Mesendoderm (in vitro differentiated cells): Measurements from ENCODE around the gene UPK1B.
"Not testable (repeated sequence)": the region's sequence is repeated elsewhere in the genome, so short reads cannot be mapped to it uniquely, and the experiment has no call there.

Experiments used
- DNase-seq: peaks from one replicate; pipeline ENCODE4 v3.0.0; 2013
- H2AK5ac ChIP-seq: 2 replicates; pipeline ENCODE4 v1.6.1; 2013; ENCODE audit warnings: low read length, inconsistent platforms
- H2BK120ac ChIP-seq: 2 replicates; pipeline ENCODE4 v1.6.1; 2013; ENCODE audit warnings: low read depth, mild to moderate bottlenecking, low read length, moderate library complexity, mixed read lengths
- H2BK15ac ChIP-seq: replicated peaks from 2 replicates; pipeline ENCODE4 v1.6.1; 2013; ENCODE audit warnings: low read depth, mild to moderate bottlenecking, moderate library complexity
- H2BK5ac ChIP-seq: 2 replicates; pipeline ENCODE4 v1.6.1; 2013; ENCODE audit warnings: low read length, inconsistent platforms
- H3K18ac ChIP-seq: 2 replicates; pipeline ENCODE4 v1.6.1; 2013; ENCODE audit warnings: mild to moderate bottlenecking, low read length, mixed read lengths
- H3K23ac ChIP-seq: one replicate; pipeline ENCODE4 v1.6.1; 2013; ENCODE audit warnings: low read length
- H3K27ac ChIP-seq: 2 replicates; pipeline ENCODE4 v1.5.1; 2013; ENCODE audit warnings: low read depth, mild to moderate bottlenecking, inconsistent platforms, low read length, moderate library complexity
- H3K27me3 ChIP-seq: 2 replicates; pipeline ENCODE4 v1.6.1; 2013; ENCODE audit warnings: low read length, control low read depth, mild to moderate bottlenecking, inconsistent platforms; ENCODE audit not compliant: insufficient read depth, poor library complexity
- H3K36me3 ChIP-seq: 2 replicates; pipeline ENCODE4 v1.6.1; 2013; ENCODE audit warnings: low read length, inconsistent platforms; ENCODE audit not compliant: control insufficient read depth, insufficient read depth
- H3K4ac ChIP-seq: one replicate; pipeline ENCODE4 v1.6.1; 2013; ENCODE audit warnings: low read depth, mild to moderate bottlenecking, low read length, moderate library complexity
- H3K4me1 ChIP-seq: 2 replicates; pipeline ENCODE4 v1.6.1; 2013; ENCODE audit warnings: low read depth, low read length, inconsistent platforms; ENCODE audit not compliant: control insufficient read depth
- H3K4me2 ChIP-seq: 2 replicates; pipeline ENCODE4 v1.6.1; 2013; ENCODE audit warnings: low read length
- H3K4me3 ChIP-seq: 2 replicates; pipeline ENCODE4 v1.5.1; 2013; ENCODE audit warnings: mild to moderate bottlenecking, low read length
- H3K56ac ChIP-seq: one replicate; pipeline ENCODE4 v1.6.1; 2013; ENCODE audit warnings: low read length
- H3K79me1 ChIP-seq: 2 replicates; pipeline ENCODE4 v1.6.1; 2013; ENCODE audit warnings: low read length, inconsistent platforms
- H3K79me2 ChIP-seq: 2 replicates; pipeline ENCODE4 v1.6.1; 2013; ENCODE audit warnings: mild to moderate bottlenecking, low read length; ENCODE audit not compliant: control insufficient read depth, insufficient read depth
- H3K9ac ChIP-seq: 2 replicates; pipeline ENCODE4 v1.6.1; 2013; ENCODE audit warnings: low read length, inconsistent platforms
- H4K5ac ChIP-seq: one replicate; pipeline ENCODE4 v1.6.1; 2013; ENCODE audit warnings: low read length
- H4K8ac ChIP-seq: one replicate; pipeline ENCODE4 v1.6.1; 2013; ENCODE audit warnings: low read depth, mild to moderate bottlenecking, control low read depth, low read length, moderate library complexity
- WGBS: extraction: QIAGEN DNeasy Blood & Tissue Kit; methylation state at CpG from one replicate; pipeline ENCODE4 v1.1.7; 2013; ENCODE audit warnings: low lambda C conversion rate, missing lambda C conversion rate; ENCODE audit not compliant: insufficient coverage; ENCODE audit errors: extremely low coverage; 5-methylcytosine and 5-hydroxymethylcytosine counted together

The UPK1B gene

DNA sequence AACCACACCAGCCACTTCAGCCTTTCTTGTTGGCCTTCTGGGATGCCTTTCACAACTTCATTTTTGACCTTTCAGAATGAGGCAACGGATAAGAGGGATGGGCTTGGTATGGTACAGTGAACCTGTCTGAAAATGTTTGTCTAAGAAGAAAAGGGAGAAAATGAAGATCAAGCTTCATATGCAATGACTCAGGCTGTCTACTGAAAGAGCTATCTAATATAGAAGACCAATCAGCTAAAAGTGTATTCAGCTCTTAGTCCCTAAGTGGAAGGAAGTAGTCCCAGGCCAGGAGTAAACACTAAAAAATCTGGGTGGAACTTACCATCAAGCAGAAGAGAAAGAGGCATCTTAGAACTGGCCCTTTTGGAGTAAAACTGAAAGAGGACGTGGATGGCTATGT lies 12.2 kb upstream of the UPK1B start:
- no peak overlapping the region for H4K8ac ChIP-seq
- no peak overlapping the region for H3K4me3 ChIP-seq
- no peak overlapping the region for H2AK5ac ChIP-seq
- no peak overlapping the region for H3K4ac ChIP-seq
- DNase-seq, result no peak
- H3K79me1 ChIP-seq, result no peaks in the 10 kb centered on the region
- H2BK15ac ChIP-seq, result no peak overlapping the region
- no peaks in the 10 kb centered on the region for H3K79me2 ChIP-seq
- no peak overlapping the region for H3K23ac ChIP-seq
- no peaks in the 10 kb centered on the region for H3K27me3 ChIP-seq
- H4K5ac ChIP-seq, result no peak overlapping the region
- no peak overlapping the region for H3K18ac ChIP-seq
- no peaks in the 10 kb centered on the region for H3K36me3 ChIP-seq
- H3K9ac ChIP-seq, result no peak overlapping the region
- WGBS, result no CpG with 5 or more reads among the region's 2 CpGs
- no peak overlapping the region for H3K4me2 ChIP-seq
- H3K4me1 ChIP-seq, result no peaks in the 10 kb centered on the region
- no peak overlapping the region for H2BK120ac ChIP-seq
- H3K56ac ChIP-seq, result no peak overlapping the region
- no peak overlapping the region for H2BK5ac ChIP-seq
- no peak overlapping the region for H3K27ac ChIP-seq

DNA sequence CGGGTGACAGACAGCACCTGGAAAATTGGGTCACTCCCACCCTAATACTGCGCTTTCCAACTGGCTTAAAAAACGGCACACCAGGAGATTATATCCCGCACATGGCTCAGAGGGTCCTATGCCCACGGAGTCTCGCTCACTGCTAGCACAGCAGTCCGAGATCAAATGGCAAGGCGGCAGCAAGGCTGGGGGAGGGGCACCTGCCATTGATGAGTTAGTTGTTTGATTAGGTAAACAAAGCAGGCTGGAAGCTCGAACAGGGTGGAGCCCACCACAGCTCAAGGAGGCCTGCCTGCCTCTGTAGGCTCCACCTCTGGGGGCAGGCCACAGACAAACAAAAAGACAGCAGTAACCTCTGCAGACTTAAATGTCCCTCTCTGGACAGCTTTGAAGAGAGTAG lies 8.7 kb upstream of the UPK1B start:
- not testable (repeated sequence) for H4K8ac ChIP-seq, H2BK5ac ChIP-seq, H3K9ac ChIP-seq, H3K56ac ChIP-seq, H3K4ac ChIP-seq, H3K18ac ChIP-seq, H2AK5ac ChIP-seq, H3K4me1 ChIP-seq, H3K27me3 ChIP-seq, H3K79me2 ChIP-seq, H3K4me2 ChIP-seq, H4K5ac ChIP-seq, DNase-seq, H3K23ac ChIP-seq, H3K79me1 ChIP-seq, H3K36me3 ChIP-seq, H2BK15ac ChIP-seq, H2BK120ac ChIP-seq, H3K4me3 ChIP-seq, H3K27ac ChIP-seq
- no CpG with 5 or more reads among the region's 9 CpGs for WGBS

DNA sequence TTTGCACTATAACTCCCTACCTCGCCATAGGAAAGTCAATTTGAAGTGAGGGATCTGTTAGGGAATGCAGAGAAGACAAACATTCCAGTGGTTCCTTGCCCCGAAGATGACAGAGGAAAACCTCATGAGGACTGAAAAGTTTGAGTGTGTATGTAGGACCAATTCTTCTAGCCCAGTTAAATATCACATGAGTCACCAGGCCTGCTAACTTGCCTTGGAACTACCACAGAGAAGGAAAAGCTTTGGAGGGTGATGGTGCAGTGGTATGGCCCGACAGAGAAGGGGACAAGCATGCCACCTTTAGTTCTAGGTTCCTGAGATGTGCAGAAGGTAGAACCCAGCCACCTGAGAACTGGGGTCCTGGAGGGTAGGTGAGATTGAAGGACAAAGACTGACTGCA lies 2.6 kb upstream of the UPK1B start:
- no CpG with 5 or more reads among the region's 3 CpGs for WGBS

DNA sequence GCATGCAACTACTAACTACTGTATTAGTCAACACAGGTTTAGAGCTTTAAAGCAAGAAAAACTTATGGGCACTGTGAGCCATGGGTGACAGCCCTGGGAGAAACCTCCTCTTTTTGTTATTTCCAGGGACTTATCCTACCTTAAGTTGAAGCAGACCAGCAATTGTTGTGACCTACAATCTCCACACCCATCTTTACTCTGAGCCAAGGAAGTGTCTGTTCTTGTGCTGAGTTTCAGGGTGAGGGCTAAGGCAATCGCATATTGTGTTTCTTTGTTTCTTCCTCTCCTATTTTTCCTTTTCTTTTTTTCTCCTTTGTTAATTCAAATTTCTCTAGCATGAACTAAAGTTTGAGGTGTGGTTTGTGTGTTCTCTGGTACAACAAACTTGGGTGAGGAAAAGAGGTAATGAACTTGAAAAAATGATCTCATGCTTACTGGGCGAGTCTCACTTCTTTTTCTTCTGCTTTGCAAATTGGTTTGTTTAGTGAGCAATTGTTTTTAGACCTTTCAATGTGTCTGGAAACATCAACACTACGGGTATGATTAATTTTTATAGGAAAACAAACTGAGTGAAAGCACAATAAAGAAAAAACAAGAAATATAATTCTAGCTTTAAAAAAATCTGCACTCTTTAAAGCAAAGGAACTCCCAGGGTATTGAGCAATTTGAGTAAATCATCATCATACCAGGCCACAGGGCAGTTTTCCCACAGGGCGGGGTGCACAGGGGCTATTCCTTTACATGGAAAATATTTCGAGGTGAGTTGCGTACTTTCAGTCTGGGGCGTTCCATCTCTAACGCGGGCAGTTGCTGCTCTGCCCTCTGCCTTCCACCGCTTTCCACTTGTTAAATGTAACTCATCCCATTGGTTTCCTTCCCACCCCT lies 2.7 kb downstream of the UPK1B start:
- no peak overlapping the region for H3K4me3 ChIP-seq
- WGBS, result no CpG with 5 or more reads among the region's 10 CpGs
- H3K27me3 ChIP-seq, result no peaks in the 10 kb centered on the region
- no peak overlapping the region for H4K5ac ChIP-seq
- no peak overlapping the region for H2BK5ac ChIP-seq
- H3K79me2 ChIP-seq, result no peaks in the 10 kb centered on the region
- no peaks in the 10 kb centered on the region for H3K79me1 ChIP-seq
- H3K18ac ChIP-seq, result no peak overlapping the region
- no peaks in the 10 kb centered on the region for H3K36me3 ChIP-seq
- H3K9ac ChIP-seq, result no peak overlapping the region
- no peak overlapping the region for H3K27ac ChIP-seq
- no peak for DNase-seq
- H3K56ac ChIP-seq, result no peak overlapping the region
- H3K23ac ChIP-seq, result no peak overlapping the region
- no peak overlapping the region for H2BK15ac ChIP-seq
- no peak overlapping the region for H2BK120ac ChIP-seq
- H4K8ac ChIP-seq, result no peak overlapping the region
- no peaks in the 10 kb centered on the region for H3K4me1 ChIP-seq
- no peak overlapping the region for H2AK5ac ChIP-seq
- no peak overlapping the region for H3K4me2 ChIP-seq
- H3K4ac ChIP-seq, result no peak overlapping the region

More for the DNA sequence above, 2.6 kb upstream of the UPK1B start:
- H3K4ac ChIP-seq, result no peak overlapping the region
- H3K56ac ChIP-seq, result no peak overlapping the region
- H3K79me2 ChIP-seq, result no peaks in the 10 kb centered on the region
- H3K27me3 ChIP-seq, result no peaks in the 10 kb centered on the region
- H3K23ac ChIP-seq, result no peak overlapping the region
- no peak overlapping the region for H2BK15ac ChIP-seq
- no peak overlapping the region for H4K8ac ChIP-seq
- no peak for DNase-seq
- H3K4me3 ChIP-seq, result no peak overlapping the region
- H3K27ac ChIP-seq, result no peak overlapping the region
- no peak overlapping the region for H2AK5ac ChIP-seq
- H3K18ac ChIP-seq, result no peak overlapping the region
- no peak overlapping the region for H2BK120ac ChIP-seq
- H2BK5ac ChIP-seq, result no peak overlapping the region
- no peaks in the 10 kb centered on the region for H3K36me3 ChIP-seq
- H3K79me1 ChIP-seq, result no peaks in the 10 kb centered on the region
- H3K4me1 ChIP-seq, result no peaks in the 10 kb centered on the region
- no peak overlapping the region for H4K5ac ChIP-seq
- H3K4me2 ChIP-seq, result no peak overlapping the region
- H3K9ac ChIP-seq, result no peak overlapping the region

DNA sequence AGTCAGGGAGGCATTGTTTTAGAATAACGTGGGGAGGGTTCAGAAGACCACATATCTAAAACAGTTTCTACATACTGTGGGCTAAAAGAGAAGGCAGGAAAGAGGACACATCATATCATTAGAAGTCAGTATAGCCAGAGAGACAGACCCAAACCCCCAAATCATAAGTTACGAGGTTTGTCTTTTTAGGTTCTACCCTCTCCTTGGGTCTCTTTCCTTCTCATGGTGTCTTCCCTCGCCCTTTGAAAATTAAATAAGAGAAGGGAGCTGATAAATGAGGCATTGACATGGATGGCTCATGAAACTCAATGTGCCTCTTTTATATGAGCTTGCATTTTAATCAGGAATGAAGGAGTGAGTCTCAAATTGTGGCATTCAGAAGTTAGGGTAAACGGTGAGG lies 3.4 kb downstream of the UPK1B start:
- H3K36me3 ChIP-seq, result no peaks in the 10 kb centered on the region
- no peaks in the 10 kb centered on the region for H3K4me1 ChIP-seq
- H3K4me2 ChIP-seq, result no peak overlapping the region
- no peak overlapping the region for H2BK120ac ChIP-seq
- H3K79me2 ChIP-seq, result no peaks in the 10 kb centered on the region
- H3K9ac ChIP-seq, result no peak overlapping the region
- no CpG with 5 or more reads among the region's 4 CpGs for WGBS
- no peak overlapping the region for H3K56ac ChIP-seq
- H4K5ac ChIP-seq, result no peak overlapping the region
- H3K18ac ChIP-seq, result no peak overlapping the region
- DNase-seq, result no peak
- H2BK5ac ChIP-seq, result no peak overlapping the region
- no peak overlapping the region for H4K8ac ChIP-seq
- no peaks in the 10 kb centered on the region for H3K79me1 ChIP-seq
- H3K4me3 ChIP-seq, result no peak overlapping the region
- H3K27me3 ChIP-seq, result no peaks in the 10 kb centered on the region
- no peak overlapping the region for H3K27ac ChIP-seq
- H3K4ac ChIP-seq, result no peak overlapping the region
- H3K23ac ChIP-seq, result no peak overlapping the region
- H2BK15ac ChIP-seq, result no peak overlapping the region
- no peak overlapping the region for H2AK5ac ChIP-seq

DNA sequence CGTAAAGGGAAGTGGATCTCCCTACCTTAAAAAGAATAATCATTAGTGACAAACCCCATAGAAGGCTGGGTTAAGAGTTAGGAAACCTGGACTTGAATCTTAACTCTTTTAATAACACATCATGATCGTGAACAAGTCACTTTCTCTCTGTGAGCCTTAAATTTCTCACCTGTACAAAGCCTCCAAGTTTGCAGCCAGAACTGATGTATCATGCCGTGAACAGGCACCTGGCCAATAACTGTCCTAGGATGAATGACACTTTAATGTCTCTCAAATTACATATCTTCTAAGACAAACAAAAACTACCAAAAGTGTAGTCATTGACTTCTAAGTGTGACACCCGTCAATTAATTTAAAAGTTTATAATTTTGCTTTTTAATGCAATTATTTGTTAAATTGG lies 3.9 kb downstream of the UPK1B start:
- no peak overlapping the region for H2BK5ac ChIP-seq

More for the DNA sequence above, 3.9 kb downstream of the UPK1B start:
- H2BK15ac ChIP-seq, result no peak overlapping the region
- no peak overlapping the region for H4K5ac ChIP-seq
- no peak overlapping the region for H3K9ac ChIP-seq
- no peaks in the 10 kb centered on the region for H3K36me3 ChIP-seq
- WGBS, result no CpG with 5 or more reads among the region's 4 CpGs
- H3K4me3 ChIP-seq, result no peak overlapping the region
- no peaks in the 10 kb centered on the region for H3K79me2 ChIP-seq
- H3K18ac ChIP-seq, result no peak overlapping the region
- H3K79me1 ChIP-seq, result no peaks in the 10 kb centered on the region
- no peak overlapping the region for H3K4me2 ChIP-seq
- H3K27me3 ChIP-seq, result no peaks in the 10 kb centered on the region
- no peak for DNase-seq
- no peak overlapping the region for H3K23ac ChIP-seq
- H3K27ac ChIP-seq, result no peak overlapping the region
- no peak overlapping the region for H2BK120ac ChIP-seq
- H4K8ac ChIP-seq, result no peak overlapping the region
- no peaks in the 10 kb centered on the region for H3K4me1 ChIP-seq
- H3K4ac ChIP-seq, result no peak overlapping the region
- no peak overlapping the region for H2AK5ac ChIP-seq
- H3K56ac ChIP-seq, result no peak overlapping the region
